NOMO-1 (cell line): Measurements from ENCODE around the gene DHRS1.

Source experiments
- DNase-seq, 2 experiments: peaks; one replicate each; lab custom pipeline; 2025; ENCODE audit not compliant: unreplicated experiment in 2 of 2; lab: John Stamatoyannopoulos, UW

DHRS1 gene

DNA sequence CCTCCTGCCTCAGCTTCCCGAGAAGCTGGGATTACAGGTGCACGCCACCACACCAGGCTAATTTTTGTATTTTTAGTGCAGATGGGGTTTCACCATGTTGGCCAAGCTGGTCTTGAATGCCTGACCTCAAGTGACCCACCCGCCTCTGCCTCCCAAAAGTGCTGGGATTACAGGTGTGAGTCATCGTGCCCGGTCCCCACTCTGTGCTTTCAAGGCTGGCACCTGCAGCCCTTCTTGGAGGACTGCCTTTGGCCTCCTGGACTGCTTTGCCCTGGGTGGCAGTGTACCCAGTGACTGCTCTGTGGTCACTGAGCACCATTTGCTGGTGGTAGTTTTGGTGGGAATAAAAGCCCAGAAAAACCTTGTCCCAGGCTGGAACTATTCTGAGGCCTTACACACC, 12.6 kb downstream of the DHRS1 start:
- DNase-seq: no peak

- no peak for DNase-seq
These were observed 14.2 kb downstream of the DHRS1 start for GRCh38 chr14:24285351-24285750.

DNA sequence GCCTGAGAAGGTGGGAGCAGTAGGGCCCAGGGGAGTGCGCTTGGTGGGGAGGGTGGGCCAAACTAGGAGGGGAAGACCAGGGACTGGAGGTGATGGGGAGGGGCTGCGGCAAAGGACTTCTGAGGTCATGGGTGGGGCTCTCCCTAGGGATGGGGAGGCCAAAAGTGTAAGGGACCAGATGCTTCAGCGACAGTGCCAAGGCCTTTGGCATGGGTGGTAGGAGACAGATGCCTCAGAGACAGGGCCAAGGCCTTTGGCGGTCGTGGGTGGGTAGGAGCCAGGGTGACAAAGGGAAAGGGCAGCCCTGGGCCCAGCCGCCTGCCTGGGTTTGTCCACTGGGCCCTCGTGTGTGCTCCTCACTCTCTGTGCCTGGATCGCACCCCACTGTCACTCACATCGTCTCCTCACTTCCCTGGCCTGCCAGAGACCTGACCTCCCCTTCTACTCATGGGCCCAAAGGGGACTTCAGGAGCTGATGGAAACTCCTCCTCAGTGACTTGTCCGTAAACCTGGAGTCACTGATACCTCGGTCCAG, 15.0 kb downstream of the DHRS1 start:
- DNase-seq: no peak

DNA sequence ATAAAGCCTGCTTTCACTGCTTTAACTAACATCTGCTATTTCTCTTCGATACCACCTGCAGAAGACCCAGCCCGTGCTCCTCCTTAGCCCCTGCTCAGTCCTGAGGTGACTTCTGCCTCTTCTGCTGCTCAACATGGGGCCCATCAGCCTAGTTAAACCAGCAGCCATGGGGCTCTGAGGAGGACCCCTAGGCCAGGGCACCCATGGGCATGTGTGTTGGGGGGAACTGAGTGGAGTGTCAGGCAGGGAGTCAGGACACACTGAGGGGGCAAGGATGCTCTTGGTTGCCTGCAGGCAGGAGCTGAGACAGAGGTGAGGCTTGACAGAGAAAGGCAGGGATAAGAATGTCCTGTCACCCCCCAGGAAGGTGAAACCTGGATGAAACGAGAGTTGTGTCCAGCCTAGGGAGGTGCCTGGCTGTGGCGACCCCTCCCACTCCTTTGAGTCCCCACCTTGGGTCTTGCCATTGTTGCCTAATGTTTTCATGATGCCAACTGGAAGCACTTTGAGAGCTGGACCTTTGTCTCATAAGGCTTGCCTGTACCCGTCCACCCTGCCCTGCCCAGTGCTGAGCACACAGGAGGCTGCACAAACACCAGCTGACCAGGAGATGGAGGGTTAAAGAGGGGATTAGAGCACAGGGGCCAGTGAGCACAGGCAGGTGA, 15.7 kb downstream of the DHRS1 start:
- DNase-seq: no peak

- no peak for DNase-seq
These were observed 16.8 kb downstream of the DHRS1 start for GRCh38 chr14:24282736-24283135.

DNA sequence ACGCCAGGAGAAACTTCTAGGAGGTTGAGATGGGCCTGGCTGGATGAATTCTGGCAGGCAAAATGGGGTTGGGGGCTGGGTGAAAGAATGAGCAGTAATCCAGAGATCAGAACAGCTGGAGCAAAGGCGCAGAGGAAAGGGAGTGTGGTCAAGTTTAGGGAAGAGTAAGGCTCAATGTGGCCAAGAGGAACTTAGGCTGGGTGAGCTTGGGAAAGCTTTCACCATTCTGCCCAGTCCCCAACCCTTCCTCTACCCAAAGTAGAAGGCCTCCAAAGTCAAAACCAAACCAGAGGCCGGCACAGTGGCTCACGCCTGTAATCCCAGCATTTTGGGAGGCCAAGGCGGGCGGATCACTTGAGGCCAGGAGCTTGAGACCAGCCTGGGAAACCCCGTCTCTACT, 17.9 kb downstream of the DHRS1 start:
- no peak for DNase-seq

GRCh38 chr14:24280797-24281460, 18.7 kb downstream of the DHRS1 start:
- no peak for DNase-seq

DNA sequence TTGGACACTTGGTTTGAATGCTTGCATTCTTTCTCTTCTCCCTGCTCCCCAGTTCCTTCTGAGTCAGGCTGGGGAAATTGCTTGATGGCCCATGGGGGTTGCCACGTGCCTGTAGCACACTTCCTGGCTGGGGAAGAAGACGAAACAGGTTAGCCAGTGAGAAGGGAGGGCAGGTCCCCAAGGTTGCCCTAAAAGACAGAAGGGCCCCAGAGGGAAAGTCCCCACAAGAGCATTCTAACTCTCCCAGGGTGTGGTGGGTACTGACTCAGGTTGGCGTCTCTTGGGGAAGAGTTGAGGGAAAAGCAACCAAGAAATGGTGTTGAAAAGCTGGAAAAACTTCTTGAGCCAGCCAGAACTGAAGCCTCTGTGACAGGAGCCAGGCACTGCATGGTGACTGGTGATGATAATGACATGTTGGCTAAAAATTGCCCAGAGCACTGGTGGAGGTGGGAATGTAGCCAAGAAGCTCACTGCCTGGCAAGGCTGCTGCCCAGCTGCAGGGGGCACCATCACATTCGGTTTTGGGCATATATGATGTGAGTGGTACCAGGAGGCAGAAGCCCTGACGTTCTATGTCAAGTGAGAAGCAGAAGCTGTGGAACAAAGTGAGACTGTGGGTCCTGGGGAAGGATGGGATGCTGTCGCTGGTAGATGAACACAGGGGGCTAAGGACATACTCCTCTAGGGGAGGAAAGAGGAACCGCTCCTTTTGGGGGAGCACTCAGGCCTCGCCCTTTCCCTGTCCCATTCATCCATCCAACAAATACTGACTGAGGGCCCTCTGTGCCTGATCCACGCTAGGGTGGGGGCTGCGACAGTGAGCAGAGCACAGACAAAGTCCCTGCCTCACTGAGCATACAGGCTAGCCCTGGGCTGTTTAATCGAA, 20.0 kb downstream of the DHRS1 start:
- peak; percentile 3 to 11 for DNase-seq

- DNase-seq: no peak
These were observed 21.2 kb downstream of the DHRS1 start for GRCh38 chr14:24278424-24278823.

- DNase-seq: peak; percentile 82 to 86
These were observed 21.8 kb downstream of the DHRS1 start for GRCh38 chr14:24277606-24278321.

GRCh38 chr14:24277071-24277470, 22.5 kb downstream of the DHRS1 start:
- DNase-seq: no peak

GRCh38 chr14:24274101-24274543, 25.5 kb downstream of the DHRS1 start:
- peak; percentile 75 to 92 for DNase-seq

GRCh38 chr14:24273422-24273998, 26.1 kb downstream of the DHRS1 start:
- no peak for DNase-seq

DNA sequence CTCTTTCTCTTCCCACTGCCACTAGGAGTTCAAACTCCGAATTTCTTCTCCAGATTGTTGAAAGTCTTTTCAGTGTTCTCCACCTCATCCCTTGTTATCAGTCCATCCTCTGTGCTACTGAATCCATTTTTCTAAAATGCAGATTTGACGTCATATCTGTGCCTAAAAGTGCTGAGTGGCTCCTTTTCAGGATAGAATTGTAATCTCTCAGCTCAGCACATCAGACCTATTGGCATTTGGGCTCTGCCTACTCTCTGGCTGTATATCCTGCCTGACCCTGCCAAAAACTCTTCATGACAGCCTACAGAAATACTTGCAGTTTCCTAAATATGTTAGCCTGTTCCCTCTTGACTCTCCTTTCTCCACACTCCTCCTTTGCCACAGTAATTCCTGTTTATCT, 27.1 kb downstream of the DHRS1 start:
- no peak for DNase-seq

DNA sequence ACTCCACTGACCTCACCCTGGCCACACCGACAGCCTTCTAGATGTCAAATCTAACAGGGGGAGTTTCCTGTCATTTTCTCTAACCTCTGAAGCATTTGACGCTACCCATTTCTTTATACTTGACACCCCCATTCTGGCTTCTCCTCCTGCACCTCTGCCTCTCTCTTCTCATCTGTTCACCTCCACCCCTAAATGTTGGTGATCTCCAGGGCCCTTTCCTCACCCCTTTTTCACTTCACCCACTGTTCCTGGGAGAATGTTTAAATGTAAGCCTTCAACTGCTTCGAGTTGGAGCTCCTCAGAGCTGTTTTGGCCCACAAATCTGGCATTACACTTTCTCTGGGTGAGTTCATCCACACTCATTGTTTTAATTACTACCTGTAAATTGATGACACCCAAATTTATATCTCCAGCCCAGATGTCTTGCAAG, 27.7 kb downstream of the DHRS1 start:
- DNase-seq: no peak

GRCh38 chr14:24271134-24271833, 28.3 kb downstream of the DHRS1 start, which contains the start of gene RABGGTA:
Gene RABGGTA (minus strand): TSS chr14:24271597. CDS start chr14:24271115, 482 bp downstream.
- DNase-seq: peak; percentile 78 to 91

GRCh38 chr14:24270537-24271133, 28.9 kb downstream of the DHRS1 start:
- DNase-seq: no peak

- no peak for DNase-seq
These were observed 29.6 kb downstream of the DHRS1 start for GRCh38 chr14:24269910-24270536.

DNA sequence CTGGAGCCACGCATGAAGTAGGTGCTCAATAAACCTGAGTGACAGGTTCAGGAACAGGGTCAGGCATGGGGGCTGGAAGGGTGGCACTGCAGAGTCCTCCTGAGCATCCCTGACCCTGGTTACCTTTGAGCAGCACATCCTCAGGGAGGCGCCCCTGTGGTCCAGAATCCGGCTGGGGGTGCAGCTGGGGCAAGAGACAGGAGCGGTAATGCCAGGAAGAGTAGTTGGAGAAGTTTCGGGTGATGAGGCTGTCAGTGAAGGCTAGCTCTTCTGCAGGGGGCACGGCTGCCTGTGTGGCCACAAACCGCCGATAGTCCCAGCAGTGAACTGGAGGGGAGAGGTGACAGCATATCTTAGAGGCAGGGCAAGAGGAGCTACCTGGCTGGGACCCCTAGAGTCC, 30.2 kb downstream of the DHRS1 start:
- DNase-seq: no peak
